HL-60 (cell line): Measurements from ENCODE around the gene TMEM63B.

Experiments used
- DNase-seq, 2 experiments: peaks; one replicate each; pipeline ENCODE4 v3.0.0-alpha.2; 2010 to 2020; ENCODE audit warnings: low read depth in 1 of 2, low spot score in 1 of 2
- H3K27ac ChIP-seq: fragments of 250-450 bp; sonication (Bioruptor Pico); replicated peaks from 2 replicates; pipeline ENCODE4 v1.5.1; 2020; ENCODE audit warnings: mild to moderate bottlenecking, moderate library complexity
- H3K27me3 ChIP-seq: fragments of 250-450 bp; sonication (Bioruptor Pico); 2 replicates; pipeline ENCODE4 v1.5.1; 2021; ENCODE audit warnings: mild to moderate bottlenecking, moderate library complexity; ENCODE audit not compliant: insufficient read depth, poor library complexity, severe bottlenecking
- H3K4me3 ChIP-seq: replicated peaks from 2 replicates; pipeline ENCODE4 v1.5.1; 2011; ENCODE audit warnings: mild to moderate bottlenecking, control low read depth, low read length; ENCODE audit not compliant: insufficient read depth
- GABPA ChIP-seq: IDR thresholded peaks from 2 replicates; pipeline ENCODE4 v1.6.1; 2012; ENCODE audit warnings: low read depth
- POLR2AphosphoS5 ChIP-seq: IDR thresholded peaks from 2 replicates; pipeline ENCODE4 v1.6.1; 2012; ENCODE audit warnings: low read depth
- REST ChIP-seq: IDR thresholded peaks from 2 replicates; pipeline ENCODE4 v1.6.1; 2012; ENCODE audit warnings: low read depth; ENCODE audit not compliant: insufficient replicate concordance
- SPI1 ChIP-seq: IDR thresholded peaks from 2 replicates; pipeline ENCODE4 v1.6.1; 2012; ENCODE audit warnings: low read depth, mild to moderate bottlenecking, borderline replicate concordance
- TF ChIP-seq, protein P1 (sequence below): IDR thresholded peaks from one replicate; pipeline ENCODE4 v1.5.1; 2011; ENCODE audit warnings: low read length, control low read depth, inconsistent platforms; ENCODE audit not compliant: insufficient read depth

Gene TMEM63B

GRCh38 chr6:44166116-44166515, 38.8 kb downstream of the TMEM63B start:
- H3K4me3 ChIP-seq, result no peak overlapping the region
- no peak for DNase-seq
- no peak overlapping the region; the same call in 1 of the 2 replicates for H3K27ac ChIP-seq
- TF ChIP-seq, protein P1, sequence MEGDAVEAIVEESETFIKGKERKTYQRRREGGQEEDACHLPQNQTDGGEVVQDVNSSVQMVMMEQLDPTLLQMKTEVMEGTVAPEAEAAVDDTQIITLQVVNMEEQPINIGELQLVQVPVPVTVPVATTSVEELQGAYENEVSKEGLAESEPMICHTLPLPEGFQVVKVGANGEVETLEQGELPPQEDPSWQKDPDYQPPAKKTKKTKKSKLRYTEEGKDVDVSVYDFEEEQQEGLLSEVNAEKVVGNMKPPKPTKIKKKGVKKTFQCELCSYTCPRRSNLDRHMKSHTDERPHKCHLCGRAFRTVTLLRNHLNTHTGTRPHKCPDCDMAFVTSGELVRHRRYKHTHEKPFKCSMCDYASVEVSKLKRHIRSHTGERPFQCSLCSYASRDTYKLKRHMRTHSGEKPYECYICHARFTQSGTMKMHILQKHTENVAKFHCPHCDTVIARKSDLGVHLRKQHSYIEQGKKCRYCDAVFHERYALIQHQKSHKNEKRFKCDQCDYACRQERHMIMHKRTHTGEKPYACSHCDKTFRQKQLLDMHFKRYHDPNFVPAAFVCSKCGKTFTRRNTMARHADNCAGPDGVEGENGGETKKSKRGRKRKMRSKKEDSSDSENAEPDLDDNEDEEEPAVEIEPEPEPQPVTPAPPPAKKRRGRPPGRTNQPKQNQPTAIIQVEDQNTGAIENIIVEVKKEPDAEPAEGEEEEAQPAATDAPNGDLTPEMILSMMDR, result no peak
- no peak for TF ChIP-seq POLR2AphosphoS5
- TF ChIP-seq SPI1, result no peak
- TF ChIP-seq REST, result no peak
- TF ChIP-seq GABPA, result no peak
- H3K27me3 ChIP-seq, result no peaks in the 10 kb centered on the region

DNA sequence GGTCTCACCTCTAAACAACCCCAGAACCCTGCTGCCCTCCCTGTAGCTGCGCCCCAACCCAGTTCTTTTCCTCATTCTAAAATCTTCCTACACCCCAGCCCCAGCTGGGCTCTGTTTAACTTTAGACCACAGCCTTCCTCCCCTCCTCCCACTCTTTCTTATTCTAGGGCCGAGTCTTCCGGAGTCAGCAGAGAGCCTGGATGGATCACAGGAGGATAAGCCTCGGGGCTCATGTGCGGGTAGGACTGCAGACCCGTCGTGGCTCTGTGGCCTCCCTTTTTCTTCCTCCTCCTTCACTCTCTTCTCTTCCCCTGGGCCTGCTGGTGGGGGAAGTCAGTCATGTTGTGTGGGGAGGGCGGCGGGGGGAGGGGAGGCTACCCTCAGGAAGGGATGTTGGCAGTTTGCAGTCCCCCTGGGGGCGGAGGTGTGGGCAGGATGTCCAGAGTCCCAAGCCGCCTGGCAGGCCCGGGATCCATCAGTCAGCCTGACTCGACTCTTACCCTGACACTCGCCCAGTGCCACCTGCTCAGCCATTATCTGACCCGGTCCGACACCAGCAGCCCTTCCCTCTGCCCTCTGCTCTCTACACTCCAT, 39.3 kb downstream of the TMEM63B start:
- H3K4me3 ChIP-seq, result no peak overlapping the region
- no peaks in the 10 kb centered on the region for H3K27me3 ChIP-seq
- no peak for TF ChIP-seq GABPA
- TF ChIP-seq SPI1, result no peak
- TF ChIP-seq, protein P1, result no peak
- no peak for TF ChIP-seq POLR2AphosphoS5
- no peak for TF ChIP-seq REST
- peak; percentile 16 to 32 for DNase-seq
- H3K27ac ChIP-seq, result no peak overlapping the region; the same call in 1 of the 2 replicates

- no peak for DNase-seq
- Histone ChIP-seq H3K27ac (no peak overlapping the region), H3K4me3 (no peak overlapping the region), H3K27me3 (no peaks in the 10 kb centered on the region)
- no peak for TF ChIP-seq POLR2AphosphoS5
- no peak for TF ChIP-seq REST
- TF ChIP-seq SPI1, result no peak
- TF ChIP-seq, protein P1, result no peak
- TF ChIP-seq GABPA, result no peak
These were observed 40.2 kb downstream of the TMEM63B start for GRCh38 chr6:44167567-44167966.
